Measurements from ENCODE around the gene USP15. TPM values are rescaled to one million over a fixed set of nuclear protein-coding genes. Genes with fewer than 3 reads are reported as not detected.

Gene USP15
- total RNA-seq, 1 experiment from 2014 or later = 35.3 TPM

- H2AFZ ChIP-seq (ENCODE audit: low read length) = no peak overlapping the region
- no peak overlapping the region for H3K56ac ChIP-seq (ENCODE audit: insufficient read length, low read depth, low read length)
- H3K23me2 ChIP-seq (ENCODE audit: insufficient read length, low read depth, low read length, poor library complexity, severe bottlenecking) = no peaks in the 10 kb centered on the region
- no peak overlapping the region for H2BK5ac ChIP-seq (ENCODE audit: insufficient read length, low read length)
- Mint-ChIP-seq H3K4me3 (no peak overlapping the region), H3K4me1 (no peaks in the 10 kb centered on the region), H3K36me3 (ENCODE audit: insufficient read depth in 1 of 3, low read depth in 3 of 3) (no peaks in the 10 kb centered on the region), H3K27ac (no peak overlapping the region), H3K9me3 (no peaks in the 10 kb centered on the region), H3K27me3 (ENCODE audit: low read depth) (no peaks in the 10 kb centered on the region)
- H3K23ac ChIP-seq (ENCODE audit: insufficient read length, low read depth, low read length) = no peak overlapping the region
- no peak overlapping the region for H3K18ac ChIP-seq (ENCODE audit: insufficient read length, low read depth, low read length)
- H2BK120ac ChIP-seq (ENCODE audit: low read depth, low read length, poor library complexity, severe bottlenecking) = no peak overlapping the region
- no peak overlapping the region for H3K4me2 ChIP-seq (ENCODE audit: insufficient read depth, insufficient read length, low read length)
- TF ChIP-seq, protein P1, sequence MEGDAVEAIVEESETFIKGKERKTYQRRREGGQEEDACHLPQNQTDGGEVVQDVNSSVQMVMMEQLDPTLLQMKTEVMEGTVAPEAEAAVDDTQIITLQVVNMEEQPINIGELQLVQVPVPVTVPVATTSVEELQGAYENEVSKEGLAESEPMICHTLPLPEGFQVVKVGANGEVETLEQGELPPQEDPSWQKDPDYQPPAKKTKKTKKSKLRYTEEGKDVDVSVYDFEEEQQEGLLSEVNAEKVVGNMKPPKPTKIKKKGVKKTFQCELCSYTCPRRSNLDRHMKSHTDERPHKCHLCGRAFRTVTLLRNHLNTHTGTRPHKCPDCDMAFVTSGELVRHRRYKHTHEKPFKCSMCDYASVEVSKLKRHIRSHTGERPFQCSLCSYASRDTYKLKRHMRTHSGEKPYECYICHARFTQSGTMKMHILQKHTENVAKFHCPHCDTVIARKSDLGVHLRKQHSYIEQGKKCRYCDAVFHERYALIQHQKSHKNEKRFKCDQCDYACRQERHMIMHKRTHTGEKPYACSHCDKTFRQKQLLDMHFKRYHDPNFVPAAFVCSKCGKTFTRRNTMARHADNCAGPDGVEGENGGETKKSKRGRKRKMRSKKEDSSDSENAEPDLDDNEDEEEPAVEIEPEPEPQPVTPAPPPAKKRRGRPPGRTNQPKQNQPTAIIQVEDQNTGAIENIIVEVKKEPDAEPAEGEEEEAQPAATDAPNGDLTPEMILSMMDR (conservative IDR thresholded peaks at IDR 0.05) = no peak
- no peak overlapping the region for H2BK15ac ChIP-seq (ENCODE audit: low read depth, low read length)
- H3K9me3 ChIP-seq (ENCODE audit: control insufficient read depth, low read depth, low read length) = no peaks in the 10 kb centered on the region
- H3K9ac ChIP-seq (ENCODE audit: extremely low read depth, insufficient read length, low read length) = no peak overlapping the region
- no peak overlapping the region for H3K27ac ChIP-seq (ENCODE audit: insufficient read length, low read depth, low read length)
- no peak overlapping the region for H3K14ac ChIP-seq (ENCODE audit: insufficient read depth, low read length)
- no peak overlapping the region for H2BK12ac ChIP-seq (ENCODE audit: insufficient read length, low read depth, low read length)
- no peaks in the 10 kb centered on the region for H3K79me2 ChIP-seq (ENCODE audit: insufficient read depth, low read length)
- H2AK5ac ChIP-seq (ENCODE audit: insufficient read length, low read length) = no peak overlapping the region
- no peak overlapping the region for H4K8ac ChIP-seq (replicated peaks; ENCODE audit: insufficient read length, low read depth, low read length)
- H3K27me3 ChIP-seq (ENCODE audit: insufficient read depth, low read length) = no peaks in the 10 kb centered on the region
- H3K79me1 ChIP-seq (ENCODE audit: insufficient read depth, low read depth, low read length, poor library complexity, severe bottlenecking) = no peaks in the 10 kb centered on the region
- H3T11ph ChIP-seq (ENCODE audit: low read length) = no peak overlapping the region
- H4K5ac ChIP-seq (ENCODE audit: insufficient read length, low read depth, low read length) = no peak overlapping the region
- no peaks in the 10 kb centered on the region for H3K4me1 ChIP-seq (ENCODE audit: insufficient read depth, low read length)
- H4K20me1 ChIP-seq (ENCODE audit: control insufficient read depth, insufficient read depth, insufficient read length) = no peaks in the 10 kb centered on the region
- H2BK20ac ChIP-seq (ENCODE audit: low read depth, low read length, poor library complexity, severe bottlenecking) = no peak overlapping the region
- H4K91ac ChIP-seq (ENCODE audit: insufficient read length, low read depth, low read length) = no peak overlapping the region
- no peak for DNase-seq
- no peak overlapping the region for H3K4ac ChIP-seq (ENCODE audit: low read depth, low read length)
Observed at GRCh38 chr12:62221107-62221506, 39.1 kb upstream of the USP15 start.
